ENCODE data around the gene PTGIR.
A peak's percentile ranks its signal among the peaks of the same experiment; 100 is the strongest.

PTGIR gene, protein sequence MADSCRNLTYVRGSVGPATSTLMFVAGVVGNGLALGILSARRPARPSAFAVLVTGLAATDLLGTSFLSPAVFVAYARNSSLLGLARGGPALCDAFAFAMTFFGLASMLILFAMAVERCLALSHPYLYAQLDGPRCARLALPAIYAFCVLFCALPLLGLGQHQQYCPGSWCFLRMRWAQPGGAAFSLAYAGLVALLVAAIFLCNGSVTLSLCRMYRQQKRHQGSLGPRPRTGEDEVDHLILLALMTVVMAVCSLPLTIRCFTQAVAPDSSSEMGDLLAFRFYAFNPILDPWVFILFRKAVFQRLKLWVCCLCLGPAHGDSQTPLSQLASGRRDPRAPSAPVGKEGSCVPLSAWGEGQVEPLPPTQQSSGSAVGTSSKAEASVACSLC

DNA sequence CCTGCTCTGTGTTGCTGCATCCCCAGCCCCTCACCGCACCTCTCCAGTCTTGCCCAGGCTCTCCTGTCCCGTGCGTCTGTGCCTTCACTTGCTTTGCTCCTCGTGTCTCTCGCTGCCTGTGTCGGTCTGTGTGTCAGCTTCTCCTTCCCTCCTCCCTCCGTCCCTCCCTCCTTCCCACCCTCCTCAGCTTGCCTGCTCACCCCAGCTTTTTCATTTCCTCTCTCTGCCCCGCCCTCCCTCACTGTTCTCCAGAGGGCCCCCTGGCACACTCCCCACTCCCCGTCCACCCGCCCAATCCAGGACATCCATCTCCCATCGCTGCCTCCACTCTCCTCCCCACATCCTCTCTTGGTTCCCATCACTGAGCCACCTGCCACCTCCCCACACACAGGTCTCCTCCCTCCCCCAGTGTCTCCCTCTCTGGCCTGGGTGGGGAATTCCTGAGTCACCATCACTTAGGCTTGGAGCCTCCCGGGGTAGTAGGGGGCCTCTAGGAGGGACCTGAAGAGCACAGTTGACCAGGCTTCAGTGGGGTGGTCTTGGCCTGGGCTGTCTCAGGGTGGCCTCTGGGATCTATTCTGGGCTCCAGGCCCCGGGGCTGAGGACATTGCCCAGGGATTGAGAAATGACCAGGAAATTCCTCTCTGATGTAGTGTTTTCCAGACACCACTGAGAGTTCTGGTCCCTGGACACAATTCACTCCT, at the start of gene PTGIR:
Gene PTGIR, minus strand, starts transcription at position 132 of the 704 bp plus-strand sequence. CDS start 864 bp downstream, outside the sequence.
- no peak for DNase-seq

GRCh38 chr19:46670813-46671212, 45.9 kb upstream of the PTGIR start:
- DNase-seq: no peak

DNA sequence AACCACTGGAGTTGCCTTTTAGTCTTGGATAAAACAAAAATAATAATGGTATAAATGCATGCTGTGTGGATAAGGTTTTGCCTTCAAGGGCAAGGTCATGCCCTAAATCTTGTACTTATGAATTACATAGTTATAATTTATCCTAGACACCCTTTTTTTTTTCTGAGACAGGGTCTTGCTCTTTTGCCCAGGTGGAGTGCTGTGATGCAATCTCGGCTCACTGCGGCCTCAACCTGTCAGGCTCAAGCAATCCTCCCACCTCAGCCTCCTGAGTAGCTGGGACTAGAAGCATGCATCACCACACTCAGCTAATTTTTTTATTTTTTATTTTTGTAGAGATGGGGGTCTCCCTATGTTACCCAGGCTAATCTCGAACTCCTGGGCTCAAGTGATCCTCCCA, 43.8 kb upstream of the PTGIR start:
- no peak for DNase-seq

- DNase-seq: no peak
Measured at GRCh38 chr19:46665072-46665471, 40.2 kb upstream of the PTGIR start.

- peak; percentile 95 for DNase-seq
Measured at GRCh38 chr19:46661735-46662592, 37.1 kb upstream of the PTGIR start.

DNA sequence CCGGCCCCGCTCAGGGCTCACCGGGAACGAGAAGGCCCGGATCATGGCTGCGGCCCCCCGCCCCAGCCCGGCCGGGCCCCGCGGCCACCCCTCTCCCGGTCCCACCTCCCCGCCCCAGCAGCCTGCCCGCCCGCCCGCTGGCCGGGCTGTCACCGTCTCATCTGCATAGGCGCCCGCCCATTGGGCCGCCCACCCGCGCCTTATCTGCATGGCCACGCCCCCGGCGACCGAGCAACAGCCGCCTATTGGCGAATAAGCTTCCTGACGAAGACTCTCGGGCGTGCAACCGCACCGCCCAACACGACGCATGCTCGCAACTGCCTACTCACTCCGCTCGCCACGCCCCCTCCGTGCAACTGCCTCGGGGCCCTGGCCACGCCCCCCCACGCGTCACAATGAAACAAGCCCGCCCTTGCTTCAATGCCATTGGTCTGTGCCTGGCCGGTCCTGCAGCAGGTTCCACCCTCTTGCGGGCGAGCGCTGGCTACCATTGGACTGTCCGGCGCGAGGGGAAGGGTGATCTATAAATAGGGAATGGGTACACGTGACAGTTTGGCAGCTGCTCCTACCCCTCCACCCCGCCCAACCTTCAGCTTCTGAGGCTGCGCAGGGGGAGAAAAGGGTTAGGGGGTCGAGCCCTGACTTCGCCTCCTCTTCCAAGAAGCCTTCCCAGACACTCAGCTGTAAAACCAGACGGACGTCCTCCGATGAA, 36.3 kb upstream of the PTGIR start, which contains the start of gene DACT3:
Gene DACT3, minus strand, starts transcription at position 163 of the 712 bp plus-strand sequence. Its CDS starts 118 bp downstream, at position 45.
- DNase-seq: peak; percentile 100

- DNase-seq: no peak
Measured at GRCh38 chr19:46660551-46661019, 35.7 kb upstream of the PTGIR start.

- DNase-seq: peak; percentile 17
Measured at GRCh38 chr19:46660008-46660517, 35.2 kb upstream of the PTGIR start.

- no peak for DNase-seq
Measured at GRCh38 chr19:46659151-46660007, 34.5 kb upstream of the PTGIR start.

DNA sequence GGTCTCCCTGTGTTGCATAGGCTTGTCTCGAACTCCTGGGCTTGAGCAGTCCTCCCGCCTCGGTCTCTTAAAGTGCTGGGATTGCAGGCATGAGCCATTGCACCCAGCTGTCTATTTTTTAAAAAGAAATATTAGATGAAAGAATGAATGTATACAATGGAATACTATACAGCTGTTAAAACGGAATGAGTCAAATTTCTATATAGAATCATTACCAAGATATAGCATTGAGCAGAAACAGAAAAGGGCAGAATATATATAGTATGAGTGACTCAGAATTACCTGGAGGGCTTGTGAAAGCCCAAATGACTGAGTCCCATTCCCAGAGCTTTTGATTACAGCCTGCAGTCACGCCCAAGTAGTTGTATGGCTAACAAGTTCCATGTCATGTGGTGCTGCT, 31.7 kb upstream of the PTGIR start:
- no peak for DNase-seq

- DNase-seq: peak; percentile 88
Measured at GRCh38 chr19:46654621-46655152, 29.8 kb upstream of the PTGIR start.

DNA sequence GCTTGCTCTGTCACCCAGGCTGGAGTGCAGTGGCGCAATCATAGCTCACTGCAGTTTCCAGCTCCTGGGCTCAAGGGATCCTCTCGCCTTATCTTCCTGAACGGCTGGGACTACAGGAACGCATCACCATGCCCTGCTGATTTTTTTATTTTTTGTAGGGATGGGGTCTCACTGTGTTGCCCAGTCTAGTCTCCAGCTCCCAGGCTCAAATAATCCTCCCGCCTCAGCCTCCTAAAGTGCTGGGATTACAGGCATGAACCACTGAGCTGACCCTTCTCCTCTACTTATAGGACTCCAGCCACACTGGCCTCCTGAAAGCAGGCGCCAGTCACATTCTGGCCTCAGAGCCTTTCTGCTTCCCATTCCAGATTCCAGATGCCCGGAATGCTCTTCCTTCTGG, 25.6 kb upstream of the PTGIR start:
- no peak for DNase-seq

GRCh38 chr19:46648961-46649960, 24.4 kb upstream of the PTGIR start:
- no peak for DNase-seq

- DNase-seq: no peak
Measured at GRCh38 chr19:46648060-46648960, 23.4 kb upstream of the PTGIR start.

DNA sequence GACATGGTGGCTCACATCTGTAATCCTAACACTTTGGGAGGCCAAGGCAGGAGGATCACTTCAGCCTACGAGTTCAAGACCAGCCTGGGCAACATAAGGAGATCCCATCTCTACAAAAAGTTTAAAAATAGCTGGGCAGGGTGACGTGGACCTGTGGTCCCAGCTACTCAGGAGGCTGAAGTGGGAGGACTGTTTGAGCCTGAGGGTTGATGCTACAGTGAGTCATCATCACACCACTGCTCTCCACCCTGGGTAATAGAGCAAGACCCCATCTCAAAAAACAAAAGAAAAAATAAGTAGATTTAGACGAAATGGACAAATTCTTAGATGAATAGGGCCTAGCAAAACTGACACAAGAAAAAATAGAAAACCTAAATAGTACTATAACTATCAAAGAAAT, 21.5 kb upstream of the PTGIR start:
- no peak for DNase-seq

DNA sequence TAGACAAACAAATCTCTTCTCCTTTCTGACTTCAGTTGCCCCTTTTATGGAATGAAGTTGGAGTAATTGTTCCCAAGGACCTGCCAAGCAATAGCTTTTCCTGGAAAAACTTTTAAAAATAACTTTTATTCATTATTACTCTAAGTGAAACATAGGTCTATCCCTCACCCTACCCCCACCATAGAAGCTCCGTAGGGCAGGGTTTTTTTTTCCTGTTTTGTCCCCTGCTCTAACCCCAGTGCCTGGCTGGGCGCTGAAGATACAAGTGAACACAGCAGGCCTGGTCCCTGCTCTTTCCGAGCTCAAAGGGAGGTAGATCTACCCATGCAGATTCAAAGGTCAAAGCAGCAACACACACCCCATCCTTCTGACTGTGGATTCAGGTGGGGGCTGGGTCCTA, 19.8 kb upstream of the PTGIR start:
- DNase-seq: no peak

DNA sequence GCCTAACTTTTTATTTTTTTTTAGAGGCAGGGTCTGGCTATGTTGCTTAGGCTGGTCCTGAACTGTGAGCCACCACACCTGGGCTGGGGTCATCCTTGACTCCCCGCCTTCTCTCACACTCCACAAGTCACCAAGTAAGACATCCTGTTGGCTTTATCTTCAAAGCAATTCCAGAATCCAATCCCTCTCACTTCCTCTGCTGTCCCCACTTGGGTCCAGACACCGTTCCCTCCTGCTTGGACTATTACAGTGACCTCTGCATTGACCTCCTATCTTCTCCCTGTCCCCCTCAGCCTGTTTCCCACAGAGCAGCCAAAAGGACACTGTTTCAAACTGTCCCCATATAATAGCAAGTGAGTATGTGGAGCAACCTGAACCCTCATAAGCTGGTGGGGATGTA, 15.8 kb upstream of the PTGIR start:
- DNase-seq: no peak
